Ishikawa (cell line): ENCODE results near the gene RAB7B.

Source experiments
- CEBPB ChIP-seq: IDR thresholded peaks from 2 replicates; pipeline ENCODE4 v1.6.1; 2012
- EP300 ChIP-seq: IDR thresholded peaks from 2 replicates; pipeline ENCODE4 v1.6.1; 2012; ENCODE audit warnings: borderline replicate concordance
- RAD21 ChIP-seq: IDR thresholded peaks from 2 replicates; pipeline ENCODE4 v1.6.1; 2012; ENCODE audit warnings: low read depth
- REST ChIP-seq: IDR thresholded peaks from 2 replicates; pipeline ENCODE4 v1.6.1; 2012; ENCODE audit warnings: low read depth, mild to moderate bottlenecking
- TAF1 ChIP-seq: IDR thresholded peaks from 2 replicates; pipeline ENCODE4 v1.6.1; 2012; ENCODE audit warnings: low read depth, mild to moderate bottlenecking
- TCF12 ChIP-seq: IDR thresholded peaks from 2 replicates; pipeline ENCODE4 v1.6.1; 2012; ENCODE audit warnings: low read depth
- TEAD4 ChIP-seq: IDR thresholded peaks from 2 replicates; pipeline ENCODE4 v1.6.1; 2012

DNA sequence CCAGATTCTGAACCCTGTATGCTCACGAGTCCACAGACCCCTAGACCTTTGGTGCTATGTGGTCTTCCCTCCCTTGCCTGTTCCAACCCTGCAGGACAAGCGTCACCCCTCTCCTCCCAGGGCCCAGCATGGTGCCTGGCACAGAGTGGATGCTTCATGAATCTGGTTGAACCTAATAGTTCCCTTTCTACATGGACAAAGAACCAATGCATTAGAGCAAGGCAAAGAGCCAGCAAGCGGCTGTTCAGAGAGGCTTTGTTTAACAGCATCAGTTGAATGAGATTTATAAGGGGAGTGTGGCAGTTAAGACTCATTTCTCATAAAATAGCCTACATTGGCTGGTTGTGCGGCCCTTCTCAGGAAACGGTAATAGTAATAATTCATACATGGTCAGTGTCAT lies 74.9 kb downstream of the RAB7B start:
- TF ChIP-seq REST (no peak), RAD21 (no peak), TEAD4 (no peak), TCF12 (no peak), CEBPB (no peak), EP300 (no peak), TAF1 (no peak)
